ENCODE measurements around the gene SYNPO2. TPM values are rescaled to one million over a fixed set of nuclear protein-coding genes. Genes with fewer than 3 reads are reported as not detected.

SYNPO2 gene, protein sequence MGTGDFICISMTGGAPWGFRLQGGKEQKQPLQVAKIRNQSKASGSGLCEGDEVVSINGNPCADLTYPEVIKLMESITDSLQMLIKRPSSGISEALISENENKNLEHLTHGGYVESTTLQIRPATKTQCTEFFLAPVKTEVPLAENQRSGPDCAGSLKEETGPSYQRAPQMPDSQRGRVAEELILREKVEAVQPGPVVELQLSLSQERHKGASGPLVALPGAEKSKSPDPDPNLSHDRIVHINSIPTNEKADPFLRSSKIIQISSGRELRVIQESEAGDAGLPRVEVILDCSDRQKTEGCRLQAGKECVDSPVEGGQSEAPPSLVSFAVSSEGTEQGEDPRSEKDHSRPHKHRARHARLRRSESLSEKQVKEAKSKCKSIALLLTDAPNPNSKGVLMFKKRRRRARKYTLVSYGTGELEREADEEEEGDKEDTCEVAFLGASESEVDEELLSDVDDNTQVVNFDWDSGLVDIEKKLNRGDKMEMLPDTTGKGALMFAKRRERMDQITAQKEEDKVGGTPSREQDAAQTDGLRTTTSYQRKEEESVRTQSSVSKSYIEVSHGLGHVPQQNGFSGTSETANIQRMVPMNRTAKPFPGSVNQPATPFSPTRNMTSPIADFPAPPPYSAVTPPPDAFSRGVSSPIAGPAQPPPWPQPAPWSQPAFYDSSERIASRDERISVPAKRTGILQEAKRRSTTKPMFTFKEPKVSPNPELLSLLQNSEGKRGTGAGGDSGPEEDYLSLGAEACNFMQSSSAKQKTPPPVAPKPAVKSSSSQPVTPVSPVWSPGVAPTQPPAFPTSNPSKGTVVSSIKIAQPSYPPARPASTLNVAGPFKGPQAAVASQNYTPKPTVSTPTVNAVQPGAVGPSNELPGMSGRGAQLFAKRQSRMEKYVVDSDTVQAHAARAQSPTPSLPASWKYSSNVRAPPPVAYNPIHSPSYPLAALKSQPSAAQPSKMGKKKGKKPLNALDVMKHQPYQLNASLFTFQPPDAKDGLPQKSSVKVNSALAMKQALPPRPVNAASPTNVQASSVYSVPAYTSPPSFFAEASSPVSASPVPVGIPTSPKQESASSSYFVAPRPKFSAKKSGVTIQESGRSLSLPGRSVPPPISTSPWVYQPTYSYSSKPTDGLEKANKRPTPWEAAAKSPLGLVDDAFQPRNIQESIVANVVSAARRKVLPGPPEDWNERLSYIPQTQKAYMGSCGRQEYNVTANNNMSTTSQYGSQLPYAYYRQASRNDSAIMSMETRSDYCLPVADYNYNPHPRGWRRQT
- 9.0 and 10.1 TPM in 2 replicates for total RNA-seq

DNA sequence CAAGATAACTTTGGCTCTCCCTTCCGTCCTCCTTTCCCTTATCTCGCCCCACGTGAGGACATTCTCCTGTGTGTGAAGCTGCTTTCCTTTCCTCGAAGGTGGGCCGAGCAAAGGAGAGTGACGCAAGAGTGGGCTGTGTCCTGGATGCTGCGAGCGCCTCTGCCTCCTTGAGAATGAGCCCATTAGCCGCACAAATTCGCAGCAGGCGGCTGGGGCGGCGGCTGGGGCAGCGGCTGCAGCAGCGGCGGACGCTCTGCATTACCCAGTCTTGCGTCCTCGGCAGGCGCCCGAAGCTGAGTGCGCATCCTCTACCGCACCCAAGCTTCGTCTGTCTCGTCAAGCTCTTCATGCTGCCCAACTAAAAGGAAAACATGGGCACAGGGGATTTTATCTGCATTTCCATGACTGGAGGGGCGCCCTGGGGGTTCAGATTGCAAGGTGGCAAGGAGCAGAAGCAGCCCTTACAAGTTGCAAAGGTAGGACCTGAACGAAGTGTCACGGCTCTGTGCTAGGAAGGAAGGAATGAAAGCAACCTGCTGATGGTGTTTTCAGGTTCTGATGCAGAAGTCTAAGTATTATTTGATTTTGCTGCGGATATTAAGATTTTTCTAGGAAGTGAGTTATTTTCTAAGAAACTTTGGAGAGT lies at the start of gene SYNPO2:
Gene SYNPO2, plus strand, starts transcription at position 189 of the 646 bp plus-strand sequence. Its CDS starts 183 bp downstream, at position 372.

Other genes starting within 250 kb of the SYNPO2 start
- 29.0 and 32.9 TPM in 2 replicates for gene METTL14, start 203.5 kb upstream of the SYNPO2 start, total RNA-seq
- 95.2 and 131 TPM in 2 replicates for gene SEC24D, start 52.7 kb upstream of the SYNPO2 start, total RNA-seq
- gene MYOZ2, start 247.0 kb downstream of the SYNPO2 start, total RNA-seq, result not detected in 2 replicates

All from cardiac ventricle fibroblast (primary cell).